ENCODE data around the gene HEATR5A. TPM values are rescaled to one million over a fixed set of nuclear protein-coding genes. Genes with fewer than 3 reads are reported as not detected.
"Not testable (repeated sequence)": the region's sequence is repeated elsewhere in the genome, so short reads cannot be mapped to it uniquely, and the experiment has no call there.

HEATR5A gene
- total RNA-seq, 1 donor from 2014 or later: 20.8 TPM

- DNase-seq (ENCODE audit: extremely low read depth, low read depth, low spot score): no peak
Measured at GRCh38 chr14:31287294-31287972, 132.9 kb downstream of the HEATR5A start.

DNA sequence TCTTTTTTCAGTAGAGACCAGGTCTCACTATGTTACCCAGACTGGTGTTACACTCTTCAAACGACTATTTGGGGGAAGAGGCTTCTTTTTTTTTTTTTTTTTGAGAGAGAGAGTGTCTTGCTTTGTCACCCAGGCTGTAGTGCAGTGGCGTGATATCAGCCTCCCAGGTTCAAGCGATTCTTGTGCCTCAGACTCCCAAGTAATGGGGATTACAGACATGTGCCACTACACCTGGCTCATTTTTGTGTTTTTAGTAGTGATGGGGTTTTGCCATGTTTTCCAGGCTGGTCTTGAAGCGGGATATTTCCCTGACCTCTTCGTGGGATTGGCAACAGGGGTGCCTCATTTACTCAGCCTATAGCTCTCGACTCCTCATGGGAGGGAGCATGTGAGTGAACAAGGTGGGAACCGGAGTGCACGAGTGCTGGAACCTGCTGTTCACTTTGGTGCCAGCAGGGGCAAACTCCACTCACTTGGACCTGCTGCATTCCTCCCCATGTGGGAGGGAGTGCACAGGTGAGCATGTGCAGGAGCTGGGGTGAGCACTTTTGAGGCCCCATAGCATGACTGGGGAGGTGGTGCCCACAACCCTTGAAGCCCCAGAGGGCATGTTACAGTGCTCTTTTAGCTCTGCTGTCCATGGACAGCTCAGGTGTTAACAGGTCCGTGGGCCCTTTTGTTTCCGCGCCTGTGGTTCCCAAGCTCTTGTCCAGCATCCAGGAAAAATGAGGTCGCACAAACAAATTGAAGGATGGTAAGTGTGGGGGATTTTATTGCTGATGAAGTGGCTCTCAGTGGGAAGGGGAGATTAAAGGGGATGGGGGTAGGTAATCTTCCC lies 133.7 kb downstream of the HEATR5A start:
- DNase-seq (ENCODE audit: extremely low read depth, low read depth, low spot score): no peak

DNA sequence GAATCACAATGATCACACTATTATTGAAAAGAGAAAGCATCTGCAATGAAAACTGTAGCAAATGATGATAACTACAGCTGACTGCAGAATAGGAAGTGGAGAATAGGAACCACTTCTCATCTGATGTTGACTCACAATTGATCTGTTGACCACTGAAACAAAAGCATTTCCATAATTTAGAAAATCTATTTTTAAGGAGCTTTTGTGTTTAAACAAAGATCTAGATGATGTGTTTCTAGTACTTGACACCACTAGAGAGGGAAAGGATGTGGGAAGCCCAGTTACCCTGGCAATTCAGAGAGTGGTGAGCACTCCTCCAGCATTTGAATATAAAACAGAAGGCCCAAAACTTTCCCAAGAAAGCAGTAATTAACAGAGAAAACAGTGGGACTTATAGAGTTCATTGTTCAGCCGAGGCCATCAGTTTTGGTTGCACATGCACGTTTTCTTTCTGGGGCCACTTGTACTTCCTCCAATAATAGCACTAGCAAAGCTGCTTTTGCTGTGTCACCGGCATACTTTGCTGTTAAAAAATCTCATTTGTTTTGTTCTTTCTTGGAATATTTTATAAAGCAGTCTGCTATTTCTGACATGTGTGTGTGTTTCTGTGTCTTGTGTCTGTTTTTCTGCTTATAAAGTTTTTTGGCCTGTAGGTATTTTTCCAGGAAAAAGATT lies 136.6 kb downstream of the HEATR5A start:
- no peak for DNase-seq (ENCODE audit: extremely low read depth, low read depth, low spot score)

GRCh38 chr14:31283153-31283552 lies 137.2 kb downstream of the HEATR5A start:
- no peak for DNase-seq (ENCODE audit: extremely low read depth, low read depth, low spot score)

DNA sequence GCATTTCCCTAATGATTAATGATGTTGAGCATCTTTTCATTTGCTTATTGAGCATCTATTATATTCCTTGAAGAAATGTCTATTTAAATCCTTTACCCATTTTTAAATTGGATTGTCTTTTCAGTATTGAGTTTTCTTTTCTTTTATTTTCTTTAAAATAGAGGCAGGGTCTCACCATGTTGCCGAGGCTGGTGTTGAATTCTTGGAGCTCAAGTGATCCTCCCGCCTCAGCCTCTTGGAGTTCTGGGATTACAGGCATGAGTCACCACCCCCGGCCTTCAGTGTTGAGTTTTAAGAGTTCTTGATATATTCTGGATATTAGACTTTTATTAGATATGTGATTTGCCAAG lies 139.5 kb downstream of the HEATR5A start:
- no peak for DNase-seq (ENCODE audit: extremely low read depth, low read depth, low spot score)

- no peak for DNase-seq (ENCODE audit: extremely low read depth, low read depth, low spot score)
Measured at GRCh38 chr14:31280132-31280870, 140.0 kb downstream of the HEATR5A start.

DNA sequence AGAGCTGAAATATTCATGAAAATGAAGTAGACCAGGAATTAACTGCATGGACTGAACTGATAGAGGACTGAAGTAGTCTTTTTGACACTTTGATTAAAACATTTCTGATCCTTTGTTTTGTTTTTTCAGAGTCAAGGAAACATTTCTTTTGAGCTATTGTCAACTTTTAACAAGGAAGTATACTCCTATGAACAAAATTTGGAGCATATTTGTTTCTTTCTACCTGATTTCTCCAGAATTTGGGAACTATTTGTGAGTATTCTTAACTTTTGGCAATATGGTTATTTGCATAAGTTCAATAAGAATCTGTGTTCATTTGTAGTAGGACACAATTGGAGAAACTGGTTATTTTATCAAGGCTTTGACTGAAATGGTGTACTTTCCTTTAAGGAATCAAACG lies 141.5 kb downstream of the HEATR5A start:
- DNase-seq (ENCODE audit: extremely low read depth, low read depth, low spot score): no peak

DNA sequence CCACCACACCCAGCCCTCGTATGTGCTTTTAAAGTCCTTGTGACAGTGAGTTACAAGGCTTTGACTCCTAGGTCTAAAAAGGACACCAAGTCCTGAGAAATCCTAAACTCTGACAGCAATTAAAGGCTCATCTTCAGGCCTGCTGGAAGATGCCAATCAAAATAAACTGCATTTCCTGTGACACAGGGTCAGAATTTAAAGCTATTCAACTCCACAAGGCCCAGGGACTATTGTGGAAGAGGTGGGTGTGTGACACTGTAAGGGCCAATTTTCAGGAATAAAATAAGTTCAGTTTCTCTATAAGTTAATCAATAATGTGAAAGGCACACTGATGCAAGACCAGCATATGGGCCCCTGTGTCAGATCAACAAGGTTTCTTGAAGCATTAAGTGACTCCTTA lies 143.3 kb downstream of the HEATR5A start:
- DNase-seq (ENCODE audit: extremely low read depth, low read depth, low spot score): no peak

- not testable (repeated sequence) for DNase-seq (ENCODE audit: extremely low read depth, low read depth, low spot score)
Measured at GRCh38 chr14:31276417-31276816, 143.9 kb downstream of the HEATR5A start.

- DNase-seq (ENCODE audit: extremely low read depth, low read depth, low spot score): no peak
Measured at GRCh38 chr14:31275731-31276130, 144.6 kb downstream of the HEATR5A start.

GRCh38 chr14:31271648-31272047 lies 148.7 kb downstream of the HEATR5A start:
- no peak for DNase-seq (ENCODE audit: extremely low read depth, low read depth, low spot score)

GRCh38 chr14:31270196-31270772 lies 150.1 kb downstream of the HEATR5A start:
- DNase-seq (ENCODE audit: extremely low read depth, low read depth, low spot score): no peak

DNA sequence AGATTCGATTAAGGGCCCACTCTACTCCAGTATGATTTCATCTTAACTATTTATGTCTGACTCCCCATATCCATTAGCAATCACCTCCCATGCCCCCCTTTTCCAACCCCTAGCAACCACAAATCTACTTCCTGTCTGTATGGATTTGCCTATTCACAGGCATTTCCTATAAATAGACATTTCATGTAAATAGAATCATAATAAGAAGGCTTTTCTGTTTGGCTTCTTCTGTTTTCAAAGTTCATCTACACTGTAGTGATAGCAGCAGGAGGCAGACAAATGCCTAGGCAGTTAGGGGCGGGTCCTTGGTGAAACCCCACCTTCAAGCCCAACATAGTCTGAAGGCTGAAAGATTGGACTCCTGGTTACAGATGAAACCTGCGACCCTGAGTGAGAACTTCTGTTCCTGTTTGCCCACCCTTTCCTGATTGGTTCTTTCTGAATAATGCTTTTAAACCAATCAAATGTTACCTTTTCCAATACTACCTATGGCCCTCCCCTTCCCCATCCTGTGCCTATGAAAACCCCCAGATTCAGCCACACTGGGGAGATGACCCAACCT lies 150.6 kb downstream of the HEATR5A start:
- DNase-seq (ENCODE audit: extremely low read depth, low read depth, low spot score): no peak

- no peak for DNase-seq (ENCODE audit: extremely low read depth, low read depth, low spot score)
Measured at GRCh38 chr14:31268216-31268615, 152.1 kb downstream of the HEATR5A start.

GRCh38 chr14:31266437-31267331 lies 153.7 kb downstream of the HEATR5A start:
- DNase-seq (ENCODE audit: extremely low read depth, low read depth, low spot score): no peak

- DNase-seq (ENCODE audit: extremely low read depth, low read depth, low spot score): no peak
Measured at GRCh38 chr14:31265701-31266398, 154.5 kb downstream of the HEATR5A start.

- peak; percentile 88 for DNase-seq (ENCODE audit: extremely low read depth, low read depth, low spot score)
Measured at GRCh38 chr14:31263485-31264133, 156.7 kb downstream of the HEATR5A start.

Data from glomerular endothelial cell (primary cell).